Measurements from ENCODE around the gene ETS1.

The ETS1 gene

DNA sequence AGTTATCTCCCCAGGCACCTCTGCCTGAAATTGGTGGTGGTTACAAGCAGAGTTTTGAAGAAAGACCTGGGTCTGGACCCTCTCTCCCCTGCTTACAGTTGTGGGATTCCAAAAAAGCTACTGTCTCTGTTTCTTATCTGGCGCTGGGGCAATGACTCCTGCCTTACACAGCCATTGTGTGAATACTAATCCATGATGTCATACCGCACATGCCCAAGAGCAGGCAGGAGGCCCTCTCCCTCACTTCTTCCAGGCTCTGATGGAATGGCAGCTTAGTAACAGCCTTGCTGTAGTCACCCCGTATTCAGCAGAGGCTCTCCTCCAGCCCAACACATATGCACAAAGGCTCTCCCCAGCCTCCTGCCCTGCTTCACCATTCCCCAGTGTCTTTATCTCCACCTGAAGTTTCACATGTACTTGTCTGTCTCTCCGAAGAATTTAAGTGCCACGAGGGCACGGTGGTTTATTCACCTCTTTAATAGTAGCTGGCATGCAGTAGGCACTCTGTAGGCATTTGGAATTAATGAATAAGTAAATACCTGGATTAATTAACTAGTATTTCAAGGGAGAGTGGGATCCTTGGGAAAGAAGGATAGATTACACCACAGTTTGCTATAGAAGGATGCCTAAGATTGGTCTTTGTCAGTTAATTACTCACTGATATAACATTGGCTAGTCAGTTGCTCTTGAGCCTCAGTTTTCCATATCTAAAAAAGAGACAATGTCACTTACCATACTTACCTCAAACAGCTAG lies 165.6 kb downstream of the ETS1 start:
- no peak for DNase-seq

DNA sequence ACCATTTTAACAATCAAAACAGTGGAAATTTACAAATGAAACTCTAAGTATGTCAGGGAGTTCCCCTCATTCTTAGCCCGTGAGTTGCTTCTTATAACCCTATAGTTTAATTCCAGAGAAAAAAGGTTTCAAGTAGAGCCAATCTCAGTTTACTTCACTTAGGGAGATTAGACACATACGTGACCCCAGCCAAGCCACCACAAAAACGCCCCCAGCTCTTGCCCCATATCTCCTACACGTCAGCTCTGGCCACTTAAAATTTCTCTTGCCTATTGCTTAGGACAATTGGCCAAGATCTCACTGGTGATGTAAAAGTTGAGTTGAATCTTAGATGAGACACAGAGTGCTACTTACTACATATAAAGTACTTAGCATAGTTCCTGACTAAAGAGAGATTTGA lies 166.4 kb downstream of the ETS1 start:
- DNase-seq, result no peak

DNA sequence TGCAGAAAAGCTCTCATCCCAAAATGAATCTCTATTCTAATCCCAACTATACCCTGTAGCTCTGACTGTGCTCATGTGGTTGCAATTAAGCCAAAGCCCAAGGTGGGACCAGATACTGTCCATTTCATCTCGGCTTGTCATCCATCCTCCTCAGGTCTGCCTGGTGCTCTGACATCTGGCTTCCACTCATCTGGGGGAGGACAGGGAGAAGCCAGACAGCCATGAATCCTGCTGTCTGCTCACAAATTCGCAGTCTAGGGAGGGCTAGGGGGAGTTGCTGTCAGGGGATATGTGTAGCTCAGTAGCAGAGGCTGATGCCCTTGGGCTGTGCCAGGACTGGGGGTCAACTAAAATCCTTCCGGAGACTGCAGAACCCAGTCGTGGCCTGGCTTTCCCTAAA lies 167.1 kb downstream of the ETS1 start:
- DNase-seq, result no peak

DNA sequence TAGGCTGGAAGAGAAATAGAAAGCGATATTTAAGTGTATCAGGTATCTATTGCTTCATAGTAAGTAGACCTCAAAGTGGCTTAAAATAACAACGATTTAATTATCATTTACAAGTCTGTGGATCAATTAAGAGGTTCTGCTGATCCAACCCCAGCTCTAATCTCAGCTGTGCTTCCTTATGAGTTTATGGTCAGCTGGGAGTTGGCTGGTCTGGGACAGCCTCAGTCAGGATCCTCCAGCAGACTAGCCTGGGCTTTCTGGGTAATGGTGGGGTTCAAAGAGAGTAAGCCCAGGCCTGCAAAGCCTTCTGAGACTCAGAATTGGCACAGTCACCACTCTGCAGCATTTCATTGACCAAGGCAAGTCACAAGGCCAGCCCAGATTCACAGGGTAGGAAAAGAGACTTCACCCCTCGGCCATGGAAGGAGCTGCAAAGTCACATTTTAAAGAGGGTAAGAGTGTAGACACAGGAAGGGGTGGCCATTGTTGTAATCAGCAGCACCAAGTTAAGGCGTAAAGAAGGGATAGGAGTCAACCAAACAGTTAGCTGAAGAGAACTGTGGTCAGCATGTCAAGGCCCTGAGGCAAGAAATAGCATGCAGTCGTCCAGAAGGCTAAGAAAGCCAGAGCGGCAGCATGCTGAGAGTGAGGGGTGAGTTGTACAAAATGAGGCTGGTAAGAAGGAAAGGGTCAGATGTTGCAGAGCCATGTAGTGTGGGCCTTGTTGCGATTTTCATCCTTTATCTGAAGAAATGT lies 168.2 kb downstream of the ETS1 start:
- no peak for DNase-seq

DNA sequence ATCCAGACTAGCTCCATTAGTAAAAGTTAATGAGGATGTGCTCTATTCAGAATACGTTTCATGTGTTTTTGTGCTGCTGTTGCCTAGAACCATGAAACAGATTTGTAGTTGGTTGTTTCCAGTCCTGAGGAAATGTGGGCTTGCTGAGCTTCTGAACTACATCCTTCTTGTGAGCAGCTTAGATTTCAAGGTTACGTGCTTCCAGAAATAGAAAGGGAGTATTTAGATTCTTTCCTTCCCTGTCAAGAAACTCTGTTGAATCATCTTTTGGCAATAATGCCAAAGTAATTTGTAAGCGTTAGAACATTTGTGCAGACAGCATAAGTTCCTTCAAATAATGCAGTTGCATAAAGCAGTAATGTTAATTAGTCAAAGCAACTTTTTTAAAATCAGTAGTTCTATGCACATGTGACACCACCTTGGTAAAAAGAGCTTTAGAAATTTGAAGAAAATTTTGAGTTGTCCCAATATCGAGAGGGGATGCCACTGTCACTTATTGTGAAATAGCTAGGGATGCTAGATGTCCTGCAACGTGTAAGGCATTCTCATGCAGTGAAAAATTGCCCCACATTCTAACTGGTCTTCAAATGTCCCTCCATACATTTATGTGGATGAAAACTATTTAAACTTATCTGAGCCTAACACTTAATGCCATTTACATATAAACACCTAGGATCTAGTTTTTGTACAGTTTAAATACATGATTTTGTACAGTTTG lies 169.6 kb downstream of the ETS1 start:
- no peak for DNase-seq

DNA sequence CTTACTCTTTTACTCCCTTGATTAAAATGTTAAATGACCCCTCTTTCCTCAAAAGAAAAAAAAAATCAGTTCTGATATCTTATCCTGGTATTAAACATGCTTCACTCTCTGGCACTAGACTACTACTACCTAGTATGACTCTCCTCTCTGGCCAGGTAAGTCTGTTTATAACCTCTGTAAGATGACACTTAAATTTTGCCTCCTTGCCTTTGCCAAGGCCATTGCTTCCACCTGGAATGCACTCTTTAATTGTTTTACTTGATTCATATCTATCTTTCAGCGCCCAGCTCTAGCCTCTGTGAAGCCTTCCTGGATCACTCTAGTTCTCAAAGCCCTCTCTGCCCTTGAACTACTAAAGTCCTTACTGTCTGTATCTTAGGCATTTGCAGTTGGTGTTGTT lies 170.4 kb downstream of the ETS1 start:
- DNase-seq, result no peak

DNA sequence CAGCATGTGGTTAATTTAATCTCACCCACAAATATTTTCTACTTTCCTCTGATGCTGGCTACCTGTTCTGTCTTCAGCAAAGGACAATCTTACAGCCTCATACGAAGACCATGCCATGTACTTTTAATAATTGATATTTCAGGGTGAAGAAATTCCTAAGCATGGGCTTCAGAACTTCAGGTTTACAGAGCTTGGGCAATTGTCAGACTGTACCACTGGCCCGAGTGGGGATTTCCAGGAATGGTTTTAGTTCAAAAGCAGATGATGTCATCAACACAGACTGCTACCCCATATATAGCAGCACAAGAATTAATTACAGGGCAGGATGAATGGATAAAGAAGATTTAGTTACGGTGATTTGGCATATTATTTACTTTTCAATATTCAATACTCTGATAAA lies 171.8 kb downstream of the ETS1 start:
- DNase-seq, result no peak

DNA sequence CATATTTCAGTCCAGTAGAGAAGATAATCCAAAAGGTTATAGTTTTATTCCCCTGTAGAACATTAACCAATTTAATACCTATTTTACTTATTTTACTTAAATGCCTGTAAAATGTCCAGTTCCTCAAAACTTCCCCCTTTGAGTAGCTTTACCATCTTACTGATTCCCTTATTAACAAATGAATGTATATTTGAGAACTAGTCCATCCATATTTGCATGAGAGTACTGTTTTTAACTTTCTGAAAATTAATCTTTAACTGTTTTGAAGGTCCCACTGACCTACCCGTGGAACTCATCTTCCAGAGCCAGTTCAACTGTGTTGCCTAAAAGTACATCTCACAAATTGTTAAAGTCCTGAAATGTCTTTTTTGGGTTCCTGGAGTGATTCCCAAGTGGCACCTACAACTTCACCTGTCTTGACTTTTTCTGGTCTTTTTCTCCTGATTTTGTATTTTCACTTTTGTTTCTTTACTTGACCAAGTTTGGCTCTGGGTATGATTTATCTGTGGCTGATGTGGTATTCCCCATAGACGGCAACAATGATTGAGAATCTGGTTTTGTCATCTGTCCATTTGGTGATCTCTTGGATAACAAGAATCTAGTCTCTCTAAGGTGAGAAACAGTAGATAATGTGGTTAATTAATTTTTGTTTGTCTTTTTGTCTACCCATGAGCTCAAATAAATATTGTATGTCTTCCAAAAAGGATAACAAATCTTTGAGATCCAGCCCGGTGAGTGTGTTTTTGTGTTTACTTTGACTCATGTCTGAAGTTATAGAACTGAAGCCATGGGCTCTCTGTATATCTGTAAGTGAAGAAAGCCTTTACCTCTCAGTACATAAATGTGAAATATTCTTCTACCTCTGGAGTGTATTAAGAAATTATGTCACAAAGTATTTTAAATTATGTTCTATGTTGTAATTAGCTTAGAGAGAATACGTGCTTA lies 174.2 kb downstream of the ETS1 start:
- no peak for DNase-seq

DNA sequence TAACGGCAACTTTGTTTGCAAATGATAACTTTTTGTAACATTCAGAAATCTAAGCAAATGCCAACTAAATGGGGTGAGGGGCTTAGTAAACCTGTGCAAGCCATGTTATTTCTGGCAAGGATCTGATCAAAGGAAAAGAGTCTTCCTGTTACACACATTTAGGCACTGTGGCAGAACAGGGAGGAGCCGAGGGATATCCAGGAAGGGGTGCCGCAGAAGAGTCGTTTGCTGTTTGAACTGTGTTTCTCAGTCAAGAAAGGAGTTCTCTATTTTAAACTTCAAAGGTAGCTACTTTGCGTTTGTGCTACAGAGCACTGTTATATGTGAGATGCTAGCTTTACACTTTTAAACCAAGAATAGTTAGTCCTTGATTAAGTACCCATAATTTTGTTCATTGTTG lies 175.5 kb downstream of the ETS1 start:
- DNase-seq, result no peak

DNA sequence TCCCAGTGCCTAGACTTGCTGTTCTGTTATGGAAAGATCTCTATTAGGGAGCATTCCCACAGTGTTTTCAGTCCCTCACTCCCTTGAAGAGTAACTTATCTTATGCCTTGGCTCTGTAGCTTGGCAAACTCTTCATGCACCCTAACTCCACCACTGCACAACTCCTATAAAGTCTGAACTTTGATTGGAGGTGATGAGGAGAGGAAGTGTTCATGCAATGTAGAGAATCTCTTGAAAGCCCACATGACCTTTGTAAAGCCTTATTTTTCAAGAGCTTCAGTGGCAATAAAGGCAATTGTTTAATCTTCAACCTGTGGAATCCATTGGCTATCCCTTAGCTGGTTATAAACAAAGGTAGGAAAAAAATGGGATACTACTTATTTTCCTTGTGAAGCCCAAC lies 176.2 kb downstream of the ETS1 start:
- no peak for DNase-seq

DNA sequence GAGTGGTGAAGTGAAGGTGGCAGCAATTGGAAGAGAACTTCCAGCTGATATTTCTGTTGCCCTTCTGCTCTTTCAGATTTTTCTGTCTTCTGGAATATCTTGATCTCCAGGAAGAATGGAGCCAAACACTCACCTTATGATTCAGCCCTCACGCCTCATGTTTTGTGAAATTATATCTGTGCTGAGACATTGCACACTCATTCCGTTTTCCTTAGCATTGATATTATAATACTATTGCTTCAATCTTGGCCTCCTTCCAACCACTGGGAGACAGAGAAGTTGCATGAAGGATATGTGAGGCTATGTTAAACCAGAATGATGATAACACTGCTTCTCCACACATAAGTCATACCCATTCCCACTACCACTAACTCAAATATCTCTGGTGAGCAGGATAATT lies 177.9 kb downstream of the ETS1 start:
- DNase-seq, result no peak

All from NCI-H1694 treated with DMSO at 0.1 percent for 48 hours (cell line).